Measurements from ENCODE around the gene NAGS. TPM values are rescaled to one million over a fixed set of nuclear protein-coding genes. Genes with fewer than 3 reads are reported as not detected.

The NAGS gene
- total and polyA plus RNA-seq, 2 experiments from 2014 or later, result 4.2 to 7.2 TPM

DNA sequence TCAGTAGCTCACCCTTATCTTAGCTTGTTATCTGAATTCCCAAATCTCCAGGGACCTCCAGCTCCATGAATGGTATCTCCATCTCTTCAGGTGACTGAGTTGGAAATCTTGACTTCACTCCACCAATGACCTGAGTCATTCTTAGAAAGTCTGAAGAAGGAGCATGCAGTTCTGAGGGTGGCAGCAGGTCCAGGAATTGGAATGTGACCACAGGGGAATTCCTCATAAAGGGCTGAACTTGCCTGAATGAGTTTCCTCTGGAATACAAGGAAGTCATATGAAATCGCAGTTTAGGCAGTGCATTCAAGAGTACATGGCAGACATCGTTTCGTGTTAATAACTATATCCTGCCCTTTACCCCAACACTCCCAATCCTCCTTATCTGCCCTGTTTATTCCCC lies 38.1 kb upstream of the NAGS start:
- Mint-ChIP-seq H3K27ac (no peak overlapping the region), H3K4me1 (no peaks in the 10 kb centered on the region)
- no peaks in the 10 kb centered on the region for H3K27me3 ChIP-seq (ENCODE audit: insufficient read depth)

More for the DNA sequence above, 38.1 kb upstream of the NAGS start:
- DNase-seq (ENCODE audit: low spot score), result no peak
- Histone ChIP-seq H3K9me2 (ENCODE audit: insufficient read depth) (no peaks in the 10 kb centered on the region), H3K79me2 (replicated peaks; ENCODE audit: insufficient read depth) (no peaks in the 10 kb centered on the region), H3K36me3 (ENCODE audit: insufficient read depth) (no peaks in the 10 kb centered on the region), H4K20me1 (replicated peaks; ENCODE audit: insufficient read depth) (no peaks in the 10 kb centered on the region; the same call in 1 of the 2 replicates), H3K27ac (ENCODE audit: low read depth) (no peak overlapping the region), H3F3A (replicated peaks; ENCODE audit: low read depth) (no peaks in the 10 kb centered on the region), H3K4me2 (no peak overlapping the region), H3K4me3 (no peak overlapping the region), H3K4me1 (ENCODE audit: insufficient read depth) (no peaks in the 10 kb centered on the region), H2AFZ (no peak overlapping the region)
- TF ChIP-seq POLR2AphosphoS5 (IDR thresholded peaks at IDR 0.05; ENCODE audit: low read depth) (no peak), REST (IDR thresholded peaks at IDR 0.05; ENCODE audit: unreplicated experiment) (no peak), ZNF114 (CRISPR knock-in tag; IDR thresholded peaks at IDR 0.05) (no peak), EZH2phosphoT487 (IDR thresholded peaks at IDR 0.05; ENCODE audit: unreplicated experiment) (no peak), ZNF331 (CRISPR knock-in tag; IDR thresholded peaks at IDR 0.05; ENCODE audit: low read depth) (no peak), STAT1 (IDR thresholded peaks at IDR 0.05; ENCODE audit: unreplicated experiment) (no peak), CTCF (conservative IDR thresholded peaks at IDR 0.05; ENCODE audit: low read depth in 2 of 2) (no peak), CREB1 (CRISPR knock-in tag; IDR thresholded peaks at IDR 0.05; ENCODE audit: low read depth) (no peak), EZH2 (IDR thresholded peaks at IDR 0.05; ENCODE audit: low read depth, unreplicated experiment) (no peak), NANOG (IDR thresholded peaks at IDR 0.05; ENCODE audit: borderline replicate concordance) (no peak), ZNF462 (CRISPR knock-in tag; IDR thresholded peaks at IDR 0.05) (no peak), JUNB (IDR thresholded peaks at IDR 0.05; ENCODE audit: unreplicated experiment) (no peak)
- TF ChIP-seq, protein P1, sequence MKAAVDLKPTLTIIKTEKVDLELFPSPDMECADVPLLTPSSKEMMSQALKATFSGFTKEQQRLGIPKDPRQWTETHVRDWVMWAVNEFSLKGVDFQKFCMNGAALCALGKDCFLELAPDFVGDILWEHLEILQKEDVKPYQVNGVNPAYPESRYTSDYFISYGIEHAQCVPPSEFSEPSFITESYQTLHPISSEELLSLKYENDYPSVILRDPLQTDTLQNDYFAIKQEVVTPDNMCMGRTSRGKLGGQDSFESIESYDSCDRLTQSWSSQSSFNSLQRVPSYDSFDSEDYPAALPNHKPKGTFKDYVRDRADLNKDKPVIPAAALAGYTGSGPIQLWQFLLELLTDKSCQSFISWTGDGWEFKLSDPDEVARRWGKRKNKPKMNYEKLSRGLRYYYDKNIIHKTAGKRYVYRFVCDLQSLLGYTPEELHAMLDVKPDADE (IDR thresholded peaks at IDR 0.05), result no peak
- Mint-ChIP-seq H3K9me3 (no peaks in the 10 kb centered on the region), H3K27me3 (ENCODE audit: insufficient read depth, low read depth, poor library complexity) (peaks cover 7% of the 10 kb centered on the region), H3K4me3 (no peak overlapping the region), H3K36me3 (ENCODE audit: low read depth) (no peaks in the 10 kb centered on the region)
- ATAC-seq, result no peak
